Breast epithelium (tissue), 3 donors: ENCODE results near the gene IRAG1.

Experiments
- POLR2A ChIP-seq: fragments of 450-650 bp; IDR thresholded peaks from one replicate; pipeline ENCODE4 v1.6.1; 2016; ENCODE audit warnings: antibody characterized with exemption, mild to moderate bottlenecking, moderate library complexity
- POLR2AphosphoS5 ChIP-seq, 3 donors: sonication (generic); formaldehyde crosslinking; IDR thresholded peaks; one replicate each; pipeline ENCODE4 v1.6.1; 2017; ENCODE audit warnings: antibody characterized with exemption in 3 of 3
- TF ChIP-seq, protein P1 (sequence below), 3 donors: fragments of 450-650 bp; IDR thresholded peaks; one replicate each; pipeline ENCODE4 v1.5.1; 2016 to 2017; ENCODE audit warnings: antibody characterized with exemption in 3 of 3, mild to moderate bottlenecking in 3 of 3, moderate library complexity in 3 of 3

DNA sequence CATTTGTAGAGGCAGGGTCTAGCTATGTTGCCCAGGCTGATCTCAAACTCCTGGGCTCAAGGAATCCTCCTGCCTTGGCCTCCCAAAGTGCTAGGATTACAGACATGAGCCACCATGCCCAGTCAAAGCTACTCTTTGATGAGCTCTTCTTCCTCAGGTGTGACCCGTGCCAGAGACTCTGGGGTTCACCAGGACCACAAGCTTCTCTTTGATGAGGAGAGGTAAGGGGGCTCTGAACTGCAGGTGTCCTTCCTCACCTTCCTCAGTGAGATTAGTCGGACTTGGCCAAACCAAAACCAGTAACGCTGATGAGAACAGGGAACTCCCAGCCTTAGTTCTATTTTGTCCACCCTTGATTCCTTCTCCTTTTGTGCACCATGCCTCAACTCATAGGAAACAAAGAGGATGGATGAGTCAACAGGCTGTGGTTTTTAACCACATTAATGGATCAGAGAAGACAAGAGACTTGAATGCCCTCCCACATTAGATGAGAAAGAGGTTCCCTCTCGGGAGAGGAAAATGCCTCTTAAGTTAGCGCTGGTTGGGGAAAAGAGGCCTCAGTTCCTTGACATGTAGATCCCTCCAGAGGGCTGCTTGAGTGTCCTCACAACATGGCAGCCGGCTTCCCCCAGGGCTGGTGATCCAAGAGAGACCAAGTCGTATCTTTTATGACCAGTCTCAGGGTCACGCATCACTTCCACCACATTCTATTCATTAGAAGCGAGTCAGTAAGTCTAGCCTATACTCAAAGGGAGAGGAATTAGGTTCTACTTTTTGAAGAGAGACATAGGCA, 31.8 kb upstream of the IRAG1 start:
- no peak for TF ChIP-seq POLR2AphosphoS5 (IDR thresholded peaks at IDR 0.05)
- TF ChIP-seq, protein P1, sequence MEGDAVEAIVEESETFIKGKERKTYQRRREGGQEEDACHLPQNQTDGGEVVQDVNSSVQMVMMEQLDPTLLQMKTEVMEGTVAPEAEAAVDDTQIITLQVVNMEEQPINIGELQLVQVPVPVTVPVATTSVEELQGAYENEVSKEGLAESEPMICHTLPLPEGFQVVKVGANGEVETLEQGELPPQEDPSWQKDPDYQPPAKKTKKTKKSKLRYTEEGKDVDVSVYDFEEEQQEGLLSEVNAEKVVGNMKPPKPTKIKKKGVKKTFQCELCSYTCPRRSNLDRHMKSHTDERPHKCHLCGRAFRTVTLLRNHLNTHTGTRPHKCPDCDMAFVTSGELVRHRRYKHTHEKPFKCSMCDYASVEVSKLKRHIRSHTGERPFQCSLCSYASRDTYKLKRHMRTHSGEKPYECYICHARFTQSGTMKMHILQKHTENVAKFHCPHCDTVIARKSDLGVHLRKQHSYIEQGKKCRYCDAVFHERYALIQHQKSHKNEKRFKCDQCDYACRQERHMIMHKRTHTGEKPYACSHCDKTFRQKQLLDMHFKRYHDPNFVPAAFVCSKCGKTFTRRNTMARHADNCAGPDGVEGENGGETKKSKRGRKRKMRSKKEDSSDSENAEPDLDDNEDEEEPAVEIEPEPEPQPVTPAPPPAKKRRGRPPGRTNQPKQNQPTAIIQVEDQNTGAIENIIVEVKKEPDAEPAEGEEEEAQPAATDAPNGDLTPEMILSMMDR (IDR thresholded peaks at IDR 0.05) = no peak
- TF ChIP-seq POLR2A = no peak
